NT2/D1 (cell line): Measurements from ENCODE around the gene CLEC1B.

ENCODE experiments used
- YY1 ChIP-seq: IDR thresholded peaks from 2 replicates; pipeline ENCODE4 v1.6.1; 2011; ENCODE audit not compliant: insufficient read length, insufficient read depth
- ZNF274 ChIP-seq: IDR thresholded peaks from 2 replicates; pipeline ENCODE4 v1.6.1; 2011; ENCODE audit warnings: mild to moderate bottlenecking, low read depth, low read length

DNA sequence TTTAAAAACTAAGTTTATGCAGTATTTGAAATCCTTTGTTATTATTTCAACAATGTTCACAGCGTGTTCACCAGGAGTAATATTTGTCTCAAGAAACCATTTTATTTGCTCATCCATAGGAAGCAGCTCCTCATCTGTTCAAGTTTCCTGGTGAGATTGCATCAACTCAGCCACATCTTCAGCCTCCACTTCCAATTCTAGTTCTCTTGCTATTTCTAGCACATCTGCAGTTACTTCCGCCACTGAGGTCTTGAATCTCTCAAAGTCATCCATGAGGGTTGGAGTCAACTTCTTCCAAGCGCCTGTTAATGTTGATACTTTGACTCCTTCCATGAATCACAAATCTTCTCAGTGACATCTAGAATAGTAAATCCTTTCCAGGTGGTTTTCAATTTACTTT is 49.6 kb upstream of the CLEC1B start:
- TF ChIP-seq YY1, result no peak
- TF ChIP-seq ZNF274, result no peak
